Smooth muscle cell (in vitro differentiated cells): ENCODE results near the gene PLIN5. TPM values are rescaled to one million over a fixed set of nuclear protein-coding genes. Genes with fewer than 3 reads are reported as not detected.

ENCODE experiments used
- DNase-seq: peaks from one replicate; lab custom pipeline; 2025; ENCODE audit not compliant: unreplicated experiment; lab: John Stamatoyannopoulos, UW
- H2AFZ ChIP-seq: fragments of 200-600 bp; sonication (generic); 2 replicates; pipeline ENCODE4 v1.6.0; 2016; ENCODE audit warnings: antibody characterized with exemption, low read depth, mild to moderate bottlenecking
- H3F3A ChIP-seq: fragments of 200-600 bp; sonication (generic); 2 replicates; pipeline ENCODE4 v1.6.0; 2017; ENCODE audit warnings: antibody characterized with exemption, low read depth
- H3K27ac ChIP-seq: fragments of 200-600 bp; sonication (generic); 2 replicates; pipeline ENCODE4 v1.5.1; 2016; ENCODE audit warnings: low read depth, mild to moderate bottlenecking
- H3K27me3 ChIP-seq: fragments of 200-600 bp; sonication (generic); 2 replicates; pipeline ENCODE4 v1.6.1; 2016; ENCODE audit warnings: low read depth, mild to moderate bottlenecking
- H3K36me3 ChIP-seq: fragments of 200-600 bp; sonication (generic); 2 replicates; pipeline ENCODE4 v1.5.1; 2016; ENCODE audit warnings: low read depth
- H3K4me1 ChIP-seq: fragments of 200-600 bp; sonication (generic); 2 replicates; pipeline ENCODE4 v1.5.1; 2016; ENCODE audit warnings: low read depth
- H3K4me2 ChIP-seq: fragments of 200-600 bp; sonication (generic); 2 replicates; pipeline ENCODE4 v1.6.0; 2016; ENCODE audit warnings: mild to moderate bottlenecking
- H3K4me3 ChIP-seq: fragments of 200-600 bp; sonication (generic); 2 replicates; pipeline ENCODE4 v1.5.1; 2016; ENCODE audit warnings: mild to moderate bottlenecking
- H3K79me2 ChIP-seq: fragments of 200-600 bp; sonication (generic); 2 replicates; pipeline ENCODE4 v1.6.0; 2016; ENCODE audit warnings: low read depth, mild to moderate bottlenecking
- H3K9ac ChIP-seq: fragments of 200-600 bp; sonication (generic); 2 replicates; pipeline ENCODE4 v1.6.0; 2016; ENCODE audit warnings: low read depth
- H3K9me3 ChIP-seq: fragments of 200-600 bp; sonication (generic); replicated peaks from 2 replicates; pipeline ENCODE4 v1.5.1; 2016; ENCODE audit warnings: low read depth
- H4K20me1 ChIP-seq: fragments of 200-600 bp; sonication (generic); 2 replicates; pipeline ENCODE4 v1.6.0; 2016; ENCODE audit warnings: low read depth
- WGBS: methylation state at CpG from one replicate; pipeline ENCODE4 v1.1.7; 2016; ENCODE audit warnings: low lambda C conversion rate; 5-methylcytosine and 5-hydroxymethylcytosine counted together
- polyA plus RNA-seq: library from polyadenylated mRNA; unstranded; fragments of >200 nt; fragmentation: Nextera tagmentation; extraction: Ambion mirVana; gene quantifications from 2 replicates; pipeline ENCODE4 v1.2.1, GENCODE V29; 2016
- total RNA-seq: library from RNA; depleted of rRNA; stranded (reverse); fragments of >200 nt; gene quantifications from 2 replicates; pipeline ENCODE4 v1.2.3, GENCODE V29; 2014
- TF ChIP-seq, protein P1 (sequence below): fragments of 200-600 bp; sonication (generic); IDR thresholded peaks from 2 replicates; pipeline ENCODE4 v1.5.1; 2017; ENCODE audit warnings: borderline replicate concordance, mild to moderate bottlenecking, antibody characterized with exemption; ENCODE audit not compliant: insufficient read depth, poor library complexity, severe bottlenecking

PLIN5 gene
- total and polyA plus RNA-seq, 2 experiments from 2014 or later = not detected

GRCh38 chr19:4579389-4579788 lies 44.4 kb upstream of the PLIN5 start:
- WGBS = 89% methylated on average over 8 of the region's 8 CpGs
- Histone ChIP-seq H3K27me3 (peaks cover 20% of the 10 kb centered on the region), H3K9me3 (no peaks in the 10 kb centered on the region), H3K4me3 (no peak overlapping the region), H3K4me2 (no peak overlapping the region), H4K20me1 (no peaks in the 10 kb centered on the region), H3K36me3 (no peaks in the 10 kb centered on the region), H3K79me2 (no peaks in the 10 kb centered on the region), H3K4me1 (peaks cover 13% of the 10 kb centered on the region), H3F3A (peaks cover 15% of the 10 kb centered on the region), H2AFZ (no peak overlapping the region), H3K9ac (no peak overlapping the region), H3K27ac (no peak overlapping the region)
- TF ChIP-seq, protein P1, sequence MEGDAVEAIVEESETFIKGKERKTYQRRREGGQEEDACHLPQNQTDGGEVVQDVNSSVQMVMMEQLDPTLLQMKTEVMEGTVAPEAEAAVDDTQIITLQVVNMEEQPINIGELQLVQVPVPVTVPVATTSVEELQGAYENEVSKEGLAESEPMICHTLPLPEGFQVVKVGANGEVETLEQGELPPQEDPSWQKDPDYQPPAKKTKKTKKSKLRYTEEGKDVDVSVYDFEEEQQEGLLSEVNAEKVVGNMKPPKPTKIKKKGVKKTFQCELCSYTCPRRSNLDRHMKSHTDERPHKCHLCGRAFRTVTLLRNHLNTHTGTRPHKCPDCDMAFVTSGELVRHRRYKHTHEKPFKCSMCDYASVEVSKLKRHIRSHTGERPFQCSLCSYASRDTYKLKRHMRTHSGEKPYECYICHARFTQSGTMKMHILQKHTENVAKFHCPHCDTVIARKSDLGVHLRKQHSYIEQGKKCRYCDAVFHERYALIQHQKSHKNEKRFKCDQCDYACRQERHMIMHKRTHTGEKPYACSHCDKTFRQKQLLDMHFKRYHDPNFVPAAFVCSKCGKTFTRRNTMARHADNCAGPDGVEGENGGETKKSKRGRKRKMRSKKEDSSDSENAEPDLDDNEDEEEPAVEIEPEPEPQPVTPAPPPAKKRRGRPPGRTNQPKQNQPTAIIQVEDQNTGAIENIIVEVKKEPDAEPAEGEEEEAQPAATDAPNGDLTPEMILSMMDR = no peak
- DNase-seq = no peak

DNA sequence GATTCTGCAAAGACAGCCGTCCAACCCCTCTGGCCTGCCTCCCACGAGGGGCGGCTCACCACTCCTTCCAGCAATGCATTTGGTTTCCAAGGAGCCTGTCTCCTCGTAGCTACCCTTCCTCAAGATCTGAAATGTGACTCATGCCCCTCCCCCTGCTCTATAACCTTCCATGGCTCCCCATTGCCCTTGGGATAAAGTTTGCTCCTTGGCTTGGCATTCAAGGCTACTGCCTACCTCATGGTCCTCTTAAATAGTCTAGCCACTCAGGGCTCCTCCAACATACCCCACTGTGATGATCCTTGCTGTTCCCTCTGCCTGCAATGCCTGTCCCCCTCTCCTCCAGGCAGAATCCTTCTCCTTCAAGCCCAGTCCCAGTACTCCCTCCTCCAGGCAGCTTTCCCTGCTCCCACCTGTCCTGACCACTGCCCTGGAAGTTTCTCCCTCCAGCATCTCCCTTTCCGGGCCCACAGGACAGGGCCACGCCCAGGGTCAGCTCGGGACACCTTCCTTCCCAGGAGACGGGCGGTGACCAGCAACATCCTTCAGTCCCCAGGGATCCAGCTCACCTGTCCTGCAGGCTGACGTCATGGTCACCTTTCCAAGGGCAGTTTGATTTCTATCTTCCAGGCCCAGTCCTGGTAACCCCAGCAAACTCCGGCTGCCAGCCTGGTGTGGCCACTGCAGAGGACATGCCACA lies 43.7 kb upstream of the PLIN5 start:
- Histone ChIP-seq H3K4me2 (no peak overlapping the region), H3K4me1 (peaks cover 14% of the 10 kb centered on the region), H3K27ac (no peak overlapping the region), H4K20me1 (no peaks in the 10 kb centered on the region), H3K4me3 (no peak overlapping the region), H2AFZ (no peak overlapping the region), H3K27me3 (peaks cover 20% of the 10 kb centered on the region), H3F3A (peaks cover 15% of the 10 kb centered on the region), H3K9ac (no peak overlapping the region), H3K9me3 (no peaks in the 10 kb centered on the region), H3K79me2 (no peaks in the 10 kb centered on the region), H3K36me3 (no peaks in the 10 kb centered on the region)
- WGBS = 86% methylated on average over 11 of the region's 11 CpGs
- no peak for DNase-seq
- TF ChIP-seq, protein P1 = no peak

DNA sequence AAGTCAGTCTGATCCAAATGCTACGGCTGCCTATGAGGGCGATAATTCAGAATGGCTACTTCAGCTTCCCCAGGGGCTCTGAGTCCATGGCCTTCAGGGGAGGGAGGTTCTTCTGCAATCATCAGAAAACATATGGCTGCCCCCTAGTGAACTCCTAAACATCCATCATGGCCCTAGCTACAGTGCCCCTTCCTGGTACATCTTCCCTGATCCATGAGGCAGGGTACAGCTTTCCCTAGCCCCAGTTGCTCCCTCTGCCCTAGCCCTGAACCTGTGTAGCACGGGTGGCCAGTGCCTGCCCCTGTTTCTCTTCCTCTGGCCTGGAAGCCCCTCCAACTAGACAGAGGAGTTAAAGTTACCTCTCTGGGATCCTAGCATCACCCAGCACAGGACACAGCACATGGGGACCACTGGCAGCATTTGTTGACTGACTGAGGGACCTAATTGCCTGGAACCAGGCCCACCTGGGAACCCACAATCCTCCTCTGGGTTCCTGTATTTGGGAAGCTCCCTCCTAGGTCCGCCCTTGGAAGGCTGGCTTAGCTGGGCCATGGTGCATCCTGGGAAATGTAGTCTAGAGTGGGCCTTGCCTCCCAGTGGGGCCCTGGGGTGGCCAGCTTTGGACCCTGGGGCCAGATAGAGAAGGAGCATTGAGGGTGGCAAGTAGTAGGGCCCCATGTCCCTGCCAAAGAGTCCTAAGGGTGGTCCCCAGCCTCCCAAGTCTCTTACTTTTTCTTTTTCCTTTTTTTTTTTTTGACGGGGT lies 42.2 kb upstream of the PLIN5 start:
- no peaks in the 10 kb centered on the region for H3K9me3 ChIP-seq
- H3K4me1 ChIP-seq = peaks cover 14% of the 10 kb centered on the region
- H3K9ac ChIP-seq = no peak overlapping the region
- no peak overlapping the region for H3K4me2 ChIP-seq
- H2AFZ ChIP-seq = no peak overlapping the region
- WGBS = 84% methylated on average over 5 of the region's 5 CpGs
- no peak overlapping the region for H3K27ac ChIP-seq
- no peaks in the 10 kb centered on the region for H3K36me3 ChIP-seq
- H3K4me3 ChIP-seq = no peak overlapping the region
- no peak for DNase-seq
- peaks cover 20% of the 10 kb centered on the region for H3K27me3 ChIP-seq
- H4K20me1 ChIP-seq = no peaks in the 10 kb centered on the region
- TF ChIP-seq, protein P1 = no peak
- peaks cover 11% of the 10 kb centered on the region for H3F3A ChIP-seq
- H3K79me2 ChIP-seq = no peaks in the 10 kb centered on the region
